ENCODE data around the gene C1QBP. TPM values are rescaled to one million over a fixed set of nuclear protein-coding genes. Genes with fewer than 3 reads are reported as not detected.

C1QBP gene
- total RNA-seq, 1 experiment from 2014 or later, result 189 TPM

Other genes with a start within 250 kb of the C1QBP start
- gene ZNF594, start 247.3 kb downstream of the C1QBP start, total RNA-seq (2014; rRNA removed; shearing (Covaris generic)), result 6.8 and 7.4 TPM in 2 replicates
- gene SCIMP, start 204.3 kb downstream of the C1QBP start, total RNA-seq (2014; rRNA removed; shearing (Covaris generic)), result not detected in 2 replicates
- gene RABEP1, start 156.9 kb downstream of the C1QBP start, total RNA-seq (2014; rRNA removed; shearing (Covaris generic)), result 10.8 and 16.1 TPM in 2 replicates
- gene NUP88, start 19.5 kb downstream of the C1QBP start, total RNA-seq (2014; rRNA removed; shearing (Covaris generic)), result 61.1 and 62.4 TPM in 2 replicates
- gene RPAIN, start 19.0 kb downstream of the C1QBP start, total RNA-seq (2014; rRNA removed; shearing (Covaris generic)), result 38.2 and 38.5 TPM in 2 replicates
- 9.4 and 9.9 TPM in 2 replicates for gene DHX33, start 29.8 kb upstream of the C1QBP start, total RNA-seq (2014; rRNA removed; shearing (Covaris generic))
- 12.0 and 18.3 TPM in 2 replicates for gene DERL2, start 47.0 kb upstream of the C1QBP start, total RNA-seq (2014; rRNA removed; shearing (Covaris generic))
- gene MIS12, start 47.4 kb upstream of the C1QBP start, total RNA-seq (2014; rRNA removed; shearing (Covaris generic)), result 8.2 and 10.5 TPM in 2 replicates
- gene NLRP1, start 145.4 kb upstream of the C1QBP start, total RNA-seq (2014; rRNA removed; shearing (Covaris generic)), result 0.05 TPM in 1 of 2 replicates, not detected in the other